ENCODE results near the gene TXNRD2.

DNA sequence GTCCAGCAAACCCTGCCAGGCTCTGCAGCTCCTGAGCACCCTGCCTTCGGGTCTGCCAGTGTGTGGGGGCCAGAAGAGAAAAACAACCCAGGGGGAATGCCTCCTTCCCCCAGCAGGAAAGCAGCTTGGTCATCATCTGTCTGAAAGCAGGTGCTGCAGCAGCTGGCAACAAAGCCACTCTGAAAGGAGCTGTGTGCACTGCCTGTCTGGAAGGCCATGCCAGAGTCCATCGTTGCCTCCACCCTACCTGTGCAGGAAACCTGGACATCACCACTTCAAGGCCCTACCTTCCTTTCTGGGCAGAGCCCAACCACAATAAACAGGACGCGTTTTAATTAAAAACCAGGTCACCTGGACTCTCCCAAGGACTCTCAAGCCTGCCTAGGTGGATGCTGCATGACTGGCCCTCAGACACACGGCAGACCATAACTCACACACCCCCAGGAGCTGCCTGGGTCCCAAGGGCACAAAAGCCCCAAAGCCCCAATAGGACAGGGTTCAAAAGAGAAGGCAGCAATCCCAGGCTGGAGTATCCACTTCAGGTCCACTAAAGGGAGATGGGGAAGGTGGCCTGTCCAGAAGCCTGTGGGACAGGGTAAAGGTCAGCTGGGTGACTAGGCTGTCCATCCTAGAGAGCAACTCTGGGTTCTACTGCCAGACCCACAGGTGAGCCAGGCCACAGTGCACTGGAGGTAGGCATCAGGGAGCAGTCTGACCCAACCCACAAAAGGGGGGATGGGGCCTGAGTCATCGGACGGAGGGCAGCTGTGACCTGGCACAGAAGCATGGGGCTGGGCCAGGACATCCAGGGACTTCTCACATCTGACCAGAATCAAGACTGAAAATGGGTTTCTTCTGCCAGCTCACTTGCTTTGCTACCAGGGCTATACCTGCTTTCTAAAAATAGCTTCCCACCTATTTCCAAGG is 93.1 kb downstream of the TXNRD2 start:
- no peak for TF ChIP-seq REST (IDR thresholded peaks at IDR 0.05; ENCODE audit: insufficient read depth in 1 of 2, low read depth in 2 of 2, low read length in 2 of 2)
- TF ChIP-seq TAF1 (IDR thresholded peaks at IDR 0.05; ENCODE audit: borderline replicate concordance, insufficient read depth, low read length), result no peak
- TF ChIP-seq SIN3A (IDR thresholded peaks at IDR 0.05; ENCODE audit: borderline replicate concordance, insufficient read depth, low read length), result no peak
- no peak for TF ChIP-seq POLR2AphosphoS5 (IDR thresholded peaks at IDR 0.05; ENCODE audit: low read depth, low read length)
- no peak for TF ChIP-seq FOXP2 (optimal IDR thresholded peaks at IDR 0.05; ENCODE audit: borderline replicate concordance, extremely low read depth, extremely low read length, insufficient read depth)
